Common myeloid progenitor, CD34-positive (primary cell): ENCODE data around the gene NRAS.

Source experiments
- CTCF ChIA-PET: fragments of 350-600 bp; sonication (Branson Sonifier 250); formaldehyde crosslinking; loops from one replicate; lab custom pipeline; 2021; ENCODE audit warnings: antibody characterized with exemption; lab: Charles Lee
- POLR2A ChIA-PET: fragments of 350-600 bp; sonication (Branson Sonifier 250); formaldehyde crosslinking; loops from one replicate; lab custom pipeline; 2021; ENCODE audit warnings: antibody characterized with exemption; lab: Charles Lee
- DNase-seq, 3 donors: peaks; one replicate each; pipeline versions ENCODE4 v3.0.0 to v3.0.0-alpha.2; 2013
- H3K27ac ChIP-seq, 2 experiments: 1 replicate in 1 of 2; 2 replicates in 1 of 2; pipeline ENCODE4 v1.7.0; 2013; ENCODE audit warnings: inconsistent platforms in 2 of 2, low read length in 2 of 2, mild to moderate bottlenecking in 2 of 2, low read depth in 1 of 2, moderate library complexity in 1 of 2; ENCODE audit not compliant: severe bottlenecking in 2 of 2, insufficient read depth in 1 of 2, poor library complexity in 1 of 2
- H3K27me3 ChIP-seq, 5 experiments: replicated peaks in 2 of 5; 1 replicate in 3 of 5; 2 replicates in 2 of 5; pipeline versions ENCODE4 v1.6.1 to v1.7.0; 2013; ENCODE audit warnings: low read length in 4 of 5, mild to moderate bottlenecking in 2 of 5, moderate library complexity in 2 of 5, inconsistent platforms in 1 of 5; ENCODE audit not compliant: insufficient read depth in 5 of 5, control insufficient read depth in 4 of 5
- H3K36me3 ChIP-seq, 4 experiments: 1 replicate in 2 of 4; 2 replicates in 2 of 4; pipeline versions ENCODE4 v1.6.1 to v1.7.0; 2013; ENCODE audit warnings: low read length in 3 of 4, control low read depth in 1 of 4, mild to moderate bottlenecking in 1 of 4; ENCODE audit not compliant: control insufficient read depth in 4 of 4, insufficient read depth in 4 of 4
- H3K4me1 ChIP-seq, 4 experiments: 1 replicate in 3 of 4; 2 replicates in 1 of 4; pipeline versions ENCODE4 v1.6.1 to v1.7.1; 2013; ENCODE audit warnings: low read length in 3 of 4, mild to moderate bottlenecking in 3 of 4, control low read depth in 1 of 4, inconsistent platforms in 1 of 4, moderate library complexity in 1 of 4; ENCODE audit not compliant: control insufficient read depth in 4 of 4, insufficient read depth in 4 of 4; ENCODE audit errors: control extremely low read depth in 1 of 4
- H3K4me3 ChIP-seq, 7 experiments: 1 replicate in 4 of 7; 2 replicates in 3 of 7; pipeline versions ENCODE4 v1.5.1 to v1.7.0; 2013; ENCODE audit warnings: mild to moderate bottlenecking in 7 of 7, low read length in 6 of 7, moderate library complexity in 6 of 7, inconsistent platforms in 2 of 7, low read depth in 2 of 7, control low read depth in 1 of 7; ENCODE audit not compliant: insufficient read depth in 4 of 7, control insufficient read depth in 1 of 7; ENCODE audit errors: extremely low read depth in 1 of 7
- H3K9me3 ChIP-seq, 5 experiments: 1 replicate in 4 of 5; 2 replicates in 1 of 5; pipeline versions ENCODE4 v1.6.1 to v1.7.1; 2013; ENCODE audit warnings: low read length in 4 of 5, mild to moderate bottlenecking in 2 of 5, inconsistent platforms in 1 of 5, low read depth in 1 of 5, moderate library complexity in 1 of 5; ENCODE audit not compliant: control insufficient read depth in 4 of 5, insufficient read depth in 2 of 5; ENCODE audit errors: control extremely low read depth in 1 of 5
- WGBS: methylation state at CpG from one replicate; pipeline ENCODE4 v1.1.5; 2013; ENCODE audit not compliant: insufficient coverage; 5-methylcytosine and 5-hydroxymethylcytosine counted together

NRAS gene

DNA sequence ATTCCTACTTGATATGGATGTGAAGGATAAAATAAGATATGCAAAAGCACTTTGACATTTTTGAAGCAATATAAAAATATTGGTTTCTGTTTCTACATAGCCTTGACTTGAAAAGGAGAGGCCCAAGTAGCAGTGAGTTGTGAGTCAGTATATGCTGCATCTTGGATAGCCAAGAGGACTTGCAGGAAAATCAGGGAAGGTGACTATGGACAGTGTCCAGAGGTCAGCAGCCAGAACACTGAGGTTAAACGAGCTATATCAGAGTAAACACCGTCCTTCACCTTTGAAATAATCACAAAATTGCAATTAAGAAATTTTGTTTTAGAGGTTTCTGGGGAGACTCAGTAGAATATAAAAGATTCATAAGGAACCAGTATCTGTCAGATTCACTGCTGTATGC lies 14.6 kb downstream of the NRAS start:
- no peak overlapping the region for H3K4me3 ChIP-seq
- ChIA-PET CTCF (no interaction called here), POLR2A (no interaction called here)
- WGBS: no CpG with 5 or more reads among the region's 2 CpGs
- no peaks in the 10 kb centered on the region for H3K9me3 ChIP-seq
- no peak overlapping the region for H3K27ac ChIP-seq
- peaks cover 4 to 12% (median 6%) of the 10 kb centered on the region in 4 experiments for H3K36me3 ChIP-seq
- no peak for DNase-seq
- H3K4me1 ChIP-seq: peaks cover 0 to 2% (median 0%) of the 10 kb centered on the region in 4 experiments
- no peaks in the 10 kb centered on the region for H3K27me3 ChIP-seq

DNA sequence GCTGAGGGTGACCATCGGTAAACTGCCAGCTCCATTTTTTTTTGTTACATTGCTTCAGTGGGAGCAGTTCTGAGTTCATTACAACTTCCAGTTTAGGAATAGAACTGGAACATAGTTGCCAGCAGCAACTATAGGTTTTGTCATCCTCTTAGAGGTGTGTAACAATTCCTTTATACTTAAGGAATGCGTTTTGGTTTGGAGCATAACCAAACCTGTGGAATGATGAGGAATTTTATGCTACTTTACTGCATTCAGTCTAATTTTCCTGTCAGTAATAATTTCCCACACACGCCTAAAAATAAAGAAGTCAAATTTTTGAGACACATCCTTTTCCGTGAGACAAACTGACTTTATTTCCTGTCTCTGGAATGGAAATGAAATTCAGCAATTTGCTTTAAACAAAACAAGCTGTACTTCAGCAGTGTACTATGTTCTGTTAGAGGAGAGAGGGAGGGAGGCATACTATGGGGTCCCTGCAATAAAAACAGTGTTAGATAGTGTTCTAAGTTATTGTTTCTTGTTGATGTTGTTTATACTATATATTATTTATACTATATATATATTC lies 16.5 kb downstream of the NRAS start:
- H3K9me3 ChIP-seq: no peaks in the 10 kb centered on the region
- H3K4me1 ChIP-seq: peaks cover 0 to 2% (median 0%) of the 10 kb centered on the region in 4 experiments
- CTCF ChIA-PET: no interaction called here
- DNase-seq: no peak
- WGBS: 0% methylated on average over 1 of the region's 4 CpGs
- POLR2A ChIA-PET: no interaction called here
- H3K4me3 ChIP-seq: no peak overlapping the region
- no peak overlapping the region for H3K27ac ChIP-seq
- H3K27me3 ChIP-seq: no peaks in the 10 kb centered on the region
- H3K36me3 ChIP-seq: peaks cover 0 to 2% (median 0%) of the 10 kb centered on the region in 4 experiments

- Histone ChIP-seq H3K27ac (no peak overlapping the region), H3K4me1 (peaks cover 0 to 2% (median 0%) of the 10 kb centered on the region in 4 experiments), H3K36me3 (no peaks in the 10 kb centered on the region), H3K27me3 (no peaks in the 10 kb centered on the region), H3K4me3 (no peak overlapping the region), H3K9me3 (no peaks in the 10 kb centered on the region)
- ChIA-PET CTCF (no interaction called here), POLR2A (no interaction called here)
- DNase-seq: no peak
These were observed 19.8 kb downstream of the NRAS start for GRCh38 chr1:114696810-114697209.

GRCh38 chr1:114695430-114696058 lies 21.0 kb downstream of the NRAS start, which contains the start of gene AMPD1:
AMPD1 (minus strand) TSS chr1:114695546; CDS start chr1:114695471, 75 bp downstream.
- Histone ChIP-seq H3K4me3 (no peak within 1 kb of the TSS), H3K27ac (no peak within 1 kb of the TSS), H3K36me3 (no peaks in the 10 kb centered on the region), H3K4me1 (peaks cover 0 to 2% (median 0%) of the 10 kb centered on the region in 4 experiments), H3K27me3 (no peaks in the 10 kb centered on the region), H3K9me3 (no peaks in the 10 kb centered on the region)
- 100% methylated on average over 1 of the region's 6 CpGs for WGBS
- peak in 1 of 3 donors; percentile 5 for DNase-seq
- ChIA-PET CTCF (interaction anchor here (1.2 to 1.4 kb wide), 3 partner anchors 8 to 26 kb away, joined by 3 to 4 read pairs (median 3); partner anchors contain the start of gene DENND2C), POLR2A (interaction anchor here (0.5 to 0.6 kb wide), 2 partner anchors 196 to 259 kb away, joined by 3 read pairs; no protein-coding TSS in a partner anchor)

- WGBS: 100% methylated on average over 2 of the region's 9 CpGs
- no peaks in the 10 kb centered on the region for H3K27me3 ChIP-seq
- H3K4me1 ChIP-seq: no peaks in the 10 kb centered on the region
- no peaks in the 10 kb centered on the region for H3K36me3 ChIP-seq
- no peaks in the 10 kb centered on the region for H3K9me3 ChIP-seq
- CTCF ChIA-PET: interaction anchor here (1.1 to 1.4 kb wide), 3 partner anchors 9 to 21 kb away, joined by 3 to 4 read pairs (median 3); no protein-coding TSS in a partner anchor
- DNase-seq: no peak
- no peak overlapping the region for H3K27ac ChIP-seq
- POLR2A ChIA-PET: no interaction called here
- H3K4me3 ChIP-seq: no peak overlapping the region
These were observed 21.8 kb downstream of the NRAS start for GRCh38 chr1:114694540-114695310.

DNA sequence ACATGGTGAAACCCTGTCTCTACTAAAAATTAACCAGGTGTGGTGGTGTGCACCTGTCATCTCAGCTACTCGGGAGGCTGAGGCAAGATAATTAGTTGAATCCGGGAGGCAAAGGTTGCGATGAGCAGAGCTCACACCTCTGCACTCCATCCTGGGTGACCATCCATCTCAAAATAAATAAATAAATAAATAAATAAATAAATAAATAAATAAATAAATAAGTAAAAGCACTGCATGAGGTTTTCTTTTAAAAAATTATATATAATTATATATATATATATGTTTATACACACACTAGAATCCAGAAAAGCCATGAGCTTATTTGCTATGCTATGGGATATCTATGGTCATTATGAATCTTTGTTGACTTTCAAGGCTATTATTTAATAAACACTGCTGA lies 23.6 kb downstream of the NRAS start:
- no peak overlapping the region for H3K4me3 ChIP-seq
- no peaks in the 10 kb centered on the region for H3K9me3 ChIP-seq
- ChIA-PET POLR2A (no interaction called here), CTCF (interaction anchor here (0.7 to 0.9 kb wide), 2 partner anchors 13 to 37 kb away, joined by 3 read pairs; no protein-coding TSS in a partner anchor)
- peaks cover 0 to 3% (median 0%) of the 10 kb centered on the region in 5 experiments for H3K27me3 ChIP-seq
- no peaks in the 10 kb centered on the region for H3K36me3 ChIP-seq
- WGBS: 100% methylated on average over 1 of the region's 3 CpGs
- no peak overlapping the region for H3K27ac ChIP-seq
- no peak for DNase-seq
- no peaks in the 10 kb centered on the region for H3K4me1 ChIP-seq
